GM18502 (cell line): ENCODE results near the gene TUB.

ENCODE experiments used
- ATAC-seq: cut with Tn5 transposase; IDR thresholded peaks from one replicate; pipeline ENCODE4 v1.9.1; 2021; ENCODE audit warnings: mild to moderate bottlenecking; ENCODE audit not compliant: unreplicated experiment, poor library complexity

TUB gene

GRCh38 chr11:8080674-8081590 is at the start of gene TUB:
TSS of gene TUB (plus strand) at chr11:8081211. CDS start at chr11:8081511, 300 bp downstream.
- ATAC-seq = no peak

GRCh38 chr11:8031248-8032115 is 49.5 kb upstream of the TUB start:
- ATAC-seq = no peak

- no peak for ATAC-seq
Measured at GRCh38 chr11:8032122-8032521, 48.9 kb upstream of the TUB start.

- no peak for ATAC-seq
Measured at GRCh38 chr11:8032576-8033304, 48.3 kb upstream of the TUB start.

GRCh38 chr11:8033305-8034105 is 47.5 kb upstream of the TUB start:
- peak; percentile 78 for ATAC-seq

GRCh38 chr11:8034106-8034585 is 46.9 kb upstream of the TUB start:
- ATAC-seq = no peak

GRCh38 chr11:8034604-8035190 is 46.3 kb upstream of the TUB start:
- ATAC-seq = no peak

- no peak for ATAC-seq
Measured at GRCh38 chr11:8035200-8035855, 45.7 kb upstream of the TUB start.

- ATAC-seq = no peak
Measured at GRCh38 chr11:8036002-8036802, 44.8 kb upstream of the TUB start.

- ATAC-seq = no peak
Measured at GRCh38 chr11:8036986-8037385, 44.0 kb upstream of the TUB start.

GRCh38 chr11:8038393-8038792 is 42.6 kb upstream of the TUB start:
- ATAC-seq = no peak

GRCh38 chr11:8038811-8039529 is 42.0 kb upstream of the TUB start:
- no peak for ATAC-seq

GRCh38 chr11:8039530-8040260 is 41.3 kb upstream of the TUB start:
- no peak for ATAC-seq

- no peak for ATAC-seq
Measured at GRCh38 chr11:8040261-8040920, 40.6 kb upstream of the TUB start.

GRCh38 chr11:8040921-8041285 is 40.1 kb upstream of the TUB start:
- no peak for ATAC-seq

GRCh38 chr11:8041576-8041975 is 39.4 kb upstream of the TUB start:
- ATAC-seq = no peak
